Measurements from ENCODE around the gene CENPN.

The CENPN gene

DNA sequence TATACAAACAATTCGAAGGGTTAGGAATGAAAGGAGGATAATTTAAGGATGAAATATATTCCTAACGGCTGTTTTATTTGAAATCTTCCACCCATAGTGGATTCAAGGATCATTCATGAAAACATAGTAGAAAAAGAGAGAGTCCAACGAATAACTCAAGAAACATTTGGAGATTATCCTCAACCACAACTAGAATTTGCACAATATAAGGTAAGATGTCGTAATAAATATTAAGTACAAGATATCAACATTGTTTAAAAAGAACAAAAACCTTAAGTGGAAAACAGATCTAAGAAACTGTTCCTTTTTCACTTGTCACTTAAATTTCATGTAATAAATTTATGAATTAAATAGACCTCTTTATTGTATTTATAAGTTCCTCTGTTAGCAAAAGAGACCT lies 19.4 kb downstream of the CENPN start:
- in situ Hi-C loops (cut with MboI; ENCODE audit: low sequenced_read_pairs), result no loop called here

DNA sequence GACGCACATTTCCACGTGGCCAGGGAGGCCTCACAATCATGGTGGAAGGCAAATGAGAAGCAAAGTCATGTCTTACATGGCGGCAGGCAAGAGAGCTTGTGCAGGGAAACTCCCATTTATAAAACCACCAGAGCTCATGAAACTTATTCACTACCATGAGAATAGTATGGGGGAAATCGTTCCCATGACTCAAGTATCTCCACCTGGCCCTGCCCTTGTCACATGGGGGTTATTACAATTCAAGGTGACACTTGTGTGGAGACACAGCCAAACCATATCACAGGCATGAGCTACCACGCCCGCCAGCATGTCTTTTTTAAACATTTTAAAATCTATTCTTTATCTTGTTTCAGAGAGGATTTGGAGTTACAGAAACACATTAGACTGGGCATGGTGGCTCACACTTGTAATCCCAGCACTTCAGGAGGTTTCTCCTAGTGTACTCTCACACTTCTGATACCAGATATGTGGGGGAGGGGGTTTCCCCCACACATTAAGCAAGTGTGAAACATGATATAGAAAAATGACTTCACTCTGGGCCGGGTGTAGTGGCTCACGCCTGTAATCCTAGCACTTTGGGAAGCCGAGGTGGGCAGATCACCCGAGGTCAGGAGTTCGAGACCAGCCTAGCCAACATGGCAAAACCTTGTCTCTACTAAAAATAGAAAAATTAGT lies 23.1 kb downstream of the CENPN start:
- in situ Hi-C loops (cut with MboI; ENCODE audit: low sequenced_read_pairs), result no loop called here

DNA sequence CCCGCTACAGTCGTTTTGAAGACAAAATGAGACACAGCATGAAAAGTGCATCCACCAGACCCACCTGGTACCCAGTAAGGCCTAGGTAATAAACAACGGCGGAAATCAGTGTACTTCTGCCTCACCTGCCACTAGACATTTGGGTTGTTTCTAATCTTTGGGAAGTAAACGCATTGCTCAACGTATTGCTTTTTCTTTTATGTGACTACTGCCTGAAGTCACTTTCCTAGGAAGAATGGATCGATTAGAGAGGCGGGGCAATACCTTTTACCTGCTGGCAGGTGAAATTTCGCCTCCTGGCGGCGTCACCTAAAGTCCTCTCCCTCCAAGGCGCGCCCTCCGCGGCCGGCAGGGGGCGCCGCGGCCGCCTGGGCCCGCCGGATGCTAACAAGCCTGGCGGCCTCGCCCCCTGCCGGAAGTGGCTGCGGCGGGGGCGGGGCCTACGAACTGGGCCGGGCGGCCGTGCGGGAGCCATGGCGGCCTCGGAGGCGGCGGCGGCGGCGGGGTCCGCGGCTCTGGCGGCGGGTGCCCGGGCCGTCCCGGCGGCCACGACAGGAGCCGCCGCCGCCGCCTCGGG lies 28.5 kb downstream of the CENPN start, which contains the start of gene ATMIN:
Gene ATMIN (plus strand): TSS at position 445 of the 577 bp plus-strand sequence. CDS start 29 bp downstream, at position 474.
- in situ Hi-C loops (cut with MboI; ENCODE audit: low sequenced_read_pairs), result no loop called here

DNA sequence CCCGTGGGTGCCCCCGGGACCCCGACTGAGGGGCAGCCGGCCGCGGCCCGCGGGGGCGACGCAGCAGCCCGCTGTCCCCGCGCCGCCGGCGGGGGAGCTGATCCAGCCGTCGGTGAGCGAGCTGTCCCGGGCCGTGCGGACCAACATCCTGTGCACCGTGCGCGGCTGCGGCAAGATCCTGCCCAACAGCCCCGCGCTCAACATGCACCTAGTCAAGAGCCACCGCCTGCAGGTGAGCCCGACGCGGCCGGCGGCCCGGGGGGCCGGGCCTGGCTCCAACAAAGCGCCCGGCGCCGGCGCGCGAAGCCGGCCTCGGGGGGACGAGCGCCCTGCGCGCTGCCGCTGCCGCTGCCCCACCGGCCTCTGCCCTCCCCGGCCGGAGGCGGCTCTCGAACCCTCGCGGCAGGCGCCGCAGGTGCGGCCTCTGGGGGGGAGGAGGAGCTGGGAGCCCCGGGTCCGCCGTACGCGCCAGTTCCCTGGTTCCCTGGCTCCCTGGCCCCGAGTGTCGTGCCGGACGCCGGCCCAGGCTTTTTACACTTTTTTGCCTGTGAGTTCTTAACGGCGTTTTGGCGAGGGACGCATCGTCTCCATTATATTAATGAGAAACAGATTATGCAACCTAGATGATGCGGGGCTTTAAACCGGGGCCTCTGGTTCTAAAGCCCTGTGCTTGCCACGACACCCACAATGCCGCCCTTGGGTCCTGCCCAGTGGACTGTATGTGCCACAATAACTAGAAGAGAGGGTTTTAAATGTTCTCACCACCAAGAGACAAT lies 29.1 kb downstream of the CENPN start:
- in situ Hi-C loops (cut with MboI; ENCODE audit: low sequenced_read_pairs), result no loop called here

DNA sequence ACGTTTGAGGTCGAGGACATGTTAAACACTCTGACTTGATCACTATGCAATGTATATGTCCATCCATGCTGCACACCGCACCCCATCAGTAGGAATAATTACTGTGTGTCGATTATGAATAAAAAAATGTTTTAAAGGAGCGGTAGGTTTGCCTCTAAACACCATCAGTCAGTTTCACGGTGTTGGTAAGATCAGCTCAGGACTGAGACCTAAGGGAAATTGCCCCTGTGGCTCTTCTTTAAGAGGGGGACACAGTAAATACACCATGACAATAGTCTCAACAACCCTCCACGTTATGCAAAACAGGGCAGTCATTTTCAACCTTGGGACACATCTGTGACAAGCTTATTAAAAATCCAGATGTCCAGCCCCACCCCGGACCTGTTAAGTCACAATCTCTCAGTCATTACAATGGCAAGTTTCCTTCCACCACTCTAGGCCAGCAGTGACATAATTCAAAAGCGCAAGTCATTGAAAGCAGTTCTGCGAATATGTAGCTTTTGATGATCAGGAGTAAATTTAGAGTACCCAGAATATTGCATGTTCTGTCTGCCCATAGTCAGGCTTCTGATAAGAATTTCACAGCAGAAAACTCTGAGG lies 29.8 kb downstream of the CENPN start:
- in situ Hi-C loops (cut with MboI; ENCODE audit: low sequenced_read_pairs), result no loop called here

DNA sequence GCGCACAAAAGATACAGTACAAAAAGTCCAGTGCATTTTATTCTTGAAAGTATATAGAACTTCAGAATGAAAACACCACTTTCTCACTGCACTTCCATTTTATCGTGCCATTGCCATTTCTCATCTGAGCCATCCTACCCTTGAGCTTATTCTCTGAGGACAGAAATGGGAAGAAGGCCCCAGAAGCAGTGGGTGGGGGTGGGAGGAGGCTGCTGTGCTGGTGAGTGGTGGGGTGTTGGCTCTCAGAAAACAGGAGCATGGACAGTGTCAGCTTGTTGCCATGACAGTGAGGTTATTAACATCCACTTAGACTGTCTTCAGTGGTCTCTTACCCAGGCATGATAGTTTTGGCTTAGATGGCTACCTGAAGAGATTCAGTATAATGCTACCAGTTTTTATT lies 33.1 kb downstream of the CENPN start:
- in situ Hi-C loops (cut with MboI; ENCODE audit: low sequenced_read_pairs), result no loop called here

DNA sequence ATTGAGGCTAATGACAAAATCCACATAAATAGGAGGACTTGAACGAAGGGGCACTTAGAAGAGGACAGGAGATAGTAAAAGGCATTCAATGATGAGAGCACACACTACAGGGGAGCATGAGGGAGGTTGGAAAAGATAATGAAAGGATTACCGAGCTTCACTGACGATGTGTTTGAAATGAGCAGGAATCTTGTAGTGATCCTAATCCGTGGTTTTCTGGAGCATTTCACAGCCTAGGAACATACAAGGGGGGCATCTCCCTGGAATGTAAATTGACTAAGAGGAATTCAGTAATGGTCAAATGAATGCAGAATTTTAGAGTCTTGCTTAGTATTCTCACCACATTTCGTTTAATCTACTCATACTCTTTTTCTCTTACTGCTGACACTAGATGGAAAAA lies 33.8 kb downstream of the CENPN start:
- in situ Hi-C loops (cut with MboI; ENCODE audit: low sequenced_read_pairs), result no loop called here

DNA sequence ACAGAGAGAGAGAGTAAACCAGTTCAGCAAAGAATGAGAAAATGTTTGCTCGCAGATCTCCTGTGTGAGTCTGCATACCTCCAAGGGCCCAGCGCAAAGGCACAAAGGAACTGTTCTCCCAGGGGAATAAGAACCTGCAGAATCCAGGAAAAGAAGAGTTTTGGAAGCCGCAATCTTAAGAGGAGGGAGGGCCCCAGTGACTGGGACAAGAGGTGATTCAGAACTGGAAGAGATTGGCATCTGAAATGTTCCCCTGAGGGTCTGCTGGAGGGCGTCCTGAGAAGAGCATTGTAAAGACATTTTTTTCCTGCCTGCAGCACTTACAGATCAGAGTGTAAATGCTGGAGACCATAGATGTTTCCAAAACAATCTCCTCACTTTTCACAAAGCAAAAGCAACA lies 34.7 kb downstream of the CENPN start:
- in situ Hi-C loops (cut with MboI; ENCODE audit: low sequenced_read_pairs), result no loop called here

DNA sequence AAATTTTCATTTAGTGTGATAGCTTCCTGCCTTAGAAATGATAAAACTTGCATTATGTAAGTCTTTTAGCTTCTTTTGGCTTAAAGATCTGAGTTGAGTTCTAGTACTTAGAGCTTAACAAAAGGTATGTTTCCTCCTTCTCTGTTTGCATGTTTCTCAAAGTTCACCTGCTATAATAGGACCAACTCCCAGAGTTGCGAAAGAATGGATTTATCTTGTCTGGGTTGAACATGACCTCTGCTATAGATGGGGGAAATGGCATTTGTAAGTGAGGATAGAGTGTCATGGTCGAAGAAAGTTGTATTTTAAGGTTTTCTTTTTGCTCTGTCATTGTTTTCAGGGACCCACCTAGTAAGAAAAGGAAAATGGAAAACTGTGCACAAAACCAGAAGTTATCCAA lies 35.8 kb downstream of the CENPN start:
- in situ Hi-C loops (cut with MboI; ENCODE audit: low sequenced_read_pairs), result no loop called here

DNA sequence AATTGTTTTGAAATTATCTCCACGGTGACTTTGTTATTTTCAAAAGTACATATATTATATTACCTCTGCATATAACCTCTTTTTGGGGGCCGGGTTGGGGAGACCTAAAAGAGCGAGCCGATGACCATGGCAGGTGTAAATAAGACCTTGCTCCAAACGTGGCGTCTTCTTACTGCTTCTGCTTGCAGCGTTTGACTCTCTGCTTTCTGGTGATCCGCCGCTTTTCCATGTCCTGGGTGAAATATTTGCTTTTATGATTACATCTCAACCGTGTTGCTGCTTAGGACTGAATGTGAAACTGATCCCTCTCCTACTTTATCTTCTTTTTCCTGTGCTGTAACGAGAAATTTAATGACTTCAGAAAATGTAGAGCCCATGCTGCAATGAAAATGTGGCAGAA lies 46.7 kb downstream of the CENPN start:
- in situ Hi-C loops (cut with MboI; ENCODE audit: low sequenced_read_pairs), result no loop called here

DNA sequence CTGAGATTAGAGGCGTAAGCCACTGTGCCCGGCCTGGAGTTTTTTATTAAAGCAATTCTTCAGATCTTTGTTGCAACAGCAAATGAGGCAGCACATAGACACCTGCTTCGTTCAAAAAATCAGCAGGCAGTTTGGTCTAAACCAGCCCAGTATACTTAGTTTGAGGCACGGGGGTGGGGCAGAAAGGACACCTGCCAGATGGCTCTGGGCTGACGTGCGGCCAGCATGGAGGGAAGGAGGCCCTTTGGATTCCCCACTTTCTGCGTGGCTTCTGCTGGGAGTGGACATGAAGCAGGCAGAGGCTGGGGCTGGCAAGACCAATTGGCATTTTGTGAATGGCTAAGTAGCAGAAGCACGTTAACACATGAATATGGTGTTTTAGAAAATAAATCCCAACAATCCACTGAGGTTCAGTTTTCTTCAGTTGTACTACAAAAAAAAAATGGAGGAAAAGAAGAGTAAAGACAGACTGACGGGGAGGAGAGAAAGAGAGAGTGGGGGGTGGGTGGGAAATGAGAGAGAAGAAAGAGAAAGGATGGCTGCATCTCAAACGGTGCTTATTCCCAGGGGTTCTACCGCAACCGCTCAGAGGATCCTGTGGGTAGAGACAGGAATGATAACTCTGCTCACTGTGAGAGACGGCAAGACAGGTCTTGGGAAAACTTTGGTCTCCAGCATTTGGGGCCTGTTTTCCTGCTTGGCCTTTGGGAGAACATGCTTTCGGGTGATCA lies 53.7 kb downstream of the CENPN start:
- in situ Hi-C loops (cut with MboI; ENCODE audit: low sequenced_read_pairs), result no loop called here

DNA sequence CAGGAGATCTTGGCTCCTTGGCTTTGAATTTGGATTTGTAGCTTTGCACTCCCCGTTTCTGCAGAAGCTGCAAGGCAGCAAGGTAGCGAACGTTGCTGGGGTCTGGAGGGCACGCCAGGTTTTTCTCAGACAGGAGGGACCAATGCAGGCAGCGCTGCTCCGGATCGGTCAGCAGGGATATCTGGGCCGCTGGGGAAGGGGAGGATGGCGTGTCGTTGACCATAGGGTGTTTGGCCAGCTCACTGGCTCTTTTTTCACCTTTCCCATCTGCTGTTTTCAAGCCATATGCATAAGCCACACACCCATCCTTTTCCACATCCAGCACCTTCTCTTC lies 54.3 kb downstream of the CENPN start:
- in situ Hi-C loops (cut with MboI; ENCODE audit: low sequenced_read_pairs), result no loop called here

DNA sequence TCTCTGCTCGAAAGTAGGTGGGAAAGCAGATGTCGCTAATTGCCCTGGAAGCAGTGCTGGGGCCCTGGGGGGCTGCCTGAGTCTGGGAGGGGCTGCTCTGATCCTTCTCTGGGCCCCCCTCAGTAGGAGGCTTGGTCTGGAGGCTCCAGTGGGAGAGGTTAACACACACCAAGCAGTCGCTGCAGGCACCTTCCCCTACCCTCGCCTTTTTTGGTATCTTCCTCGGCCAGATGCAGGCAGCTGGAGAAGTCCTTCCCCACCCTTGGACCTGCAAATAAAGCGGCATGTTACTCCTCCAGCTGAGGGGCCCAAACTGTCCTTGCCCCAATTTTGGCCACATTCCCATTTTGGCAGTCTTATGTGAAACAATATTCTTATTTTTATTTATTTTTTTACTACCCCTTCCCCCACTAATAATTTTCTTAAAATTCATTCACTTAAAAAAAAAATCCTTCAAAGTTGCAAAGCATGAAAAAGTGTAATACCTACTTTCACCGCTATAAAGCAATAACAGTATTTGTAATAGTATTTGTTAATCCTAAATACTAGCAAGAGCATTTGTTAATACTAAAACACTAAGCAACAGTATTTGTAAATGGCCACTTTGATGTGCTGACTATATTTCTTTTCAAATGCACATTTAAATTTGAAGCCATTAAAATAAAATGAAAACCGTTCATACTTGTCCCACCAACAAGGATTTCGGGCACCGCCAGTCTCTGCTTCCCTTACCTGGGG lies 55.0 kb downstream of the CENPN start:
- in situ Hi-C loops (cut with MboI; ENCODE audit: low sequenced_read_pairs), result no loop called here

DNA sequence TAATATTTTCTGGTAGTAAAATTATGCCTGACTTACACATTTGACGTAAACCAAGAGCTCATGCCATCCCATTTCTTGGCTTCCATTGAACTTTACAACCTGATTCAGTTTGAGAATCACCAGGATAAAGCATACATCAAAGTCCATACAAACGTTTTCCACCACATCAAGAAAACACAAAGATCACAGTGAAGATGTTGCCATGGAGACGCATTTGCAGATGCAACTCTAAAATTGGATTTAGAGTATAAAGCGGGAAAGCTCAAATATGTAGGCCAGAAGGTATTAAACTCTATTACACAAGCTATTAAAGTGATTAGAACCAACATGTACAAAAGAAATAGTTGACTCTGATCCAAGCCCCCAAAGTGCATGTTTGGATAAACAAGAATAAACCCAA lies 59.7 kb downstream of the CENPN start:
- in situ Hi-C loops (cut with MboI; ENCODE audit: low sequenced_read_pairs), result no loop called here

DNA sequence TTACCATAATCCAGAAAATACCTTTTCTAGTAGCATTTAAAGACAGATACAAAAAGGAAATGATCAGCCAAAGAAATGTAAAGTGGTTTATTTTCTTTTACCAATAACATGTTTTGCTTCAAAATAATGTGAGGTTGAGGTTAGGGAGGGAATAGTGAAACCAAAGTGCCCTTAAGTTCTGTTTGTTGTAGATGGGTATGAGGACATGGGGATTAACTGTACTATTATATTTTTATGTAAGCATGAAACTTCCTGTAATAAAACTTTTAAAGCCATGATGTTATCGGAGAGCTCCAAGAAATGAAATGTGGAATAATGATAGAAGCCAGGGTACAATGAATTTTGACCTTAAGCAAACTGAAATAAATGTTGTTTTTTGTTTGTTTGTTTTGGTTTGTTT lies 60.2 kb downstream of the CENPN start:
- in situ Hi-C loops (cut with MboI; ENCODE audit: low sequenced_read_pairs), result no loop called here

DNA sequence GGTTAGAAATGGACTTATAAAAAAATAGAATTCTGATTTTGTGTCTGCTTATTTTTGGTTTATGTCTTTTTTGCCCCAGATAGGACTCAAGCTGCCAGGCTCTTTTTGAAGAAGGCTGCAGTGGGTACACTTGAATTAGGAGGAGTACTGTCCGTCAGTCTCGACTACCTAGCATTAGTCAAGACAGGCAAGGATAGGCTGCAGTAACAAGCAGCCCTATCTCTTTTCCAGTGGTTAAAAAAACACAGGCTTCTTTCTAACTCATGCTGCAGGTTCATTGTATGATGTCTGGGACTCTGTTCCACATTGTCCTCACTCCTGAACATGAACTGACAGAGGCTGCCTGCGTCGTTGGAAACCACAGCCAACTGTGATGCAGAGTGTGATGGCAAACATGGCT lies 62.0 kb downstream of the CENPN start:
- in situ Hi-C loops (cut with MboI; ENCODE audit: low sequenced_read_pairs), result no loop called here

DNA sequence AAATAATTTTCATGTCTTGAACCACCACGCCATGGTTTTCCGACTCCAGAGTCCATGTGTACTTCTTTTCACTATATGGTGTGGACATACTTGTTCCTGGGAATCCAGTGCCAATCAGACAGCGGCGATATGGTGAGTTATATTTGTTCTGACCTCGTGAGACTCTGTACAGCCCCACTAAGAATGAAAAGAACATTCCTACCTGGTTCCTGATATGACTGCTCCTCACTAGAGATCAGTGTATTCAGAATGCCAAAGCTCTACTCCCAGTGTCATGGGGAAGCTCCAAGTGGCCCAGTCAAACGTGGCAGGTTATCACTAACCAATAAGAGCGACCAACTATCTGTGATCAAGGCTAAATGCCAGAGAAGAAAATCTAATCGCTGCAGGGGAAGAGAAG lies 64.0 kb downstream of the CENPN start:
- in situ Hi-C loops (cut with MboI; ENCODE audit: low sequenced_read_pairs), result no loop called here

DNA sequence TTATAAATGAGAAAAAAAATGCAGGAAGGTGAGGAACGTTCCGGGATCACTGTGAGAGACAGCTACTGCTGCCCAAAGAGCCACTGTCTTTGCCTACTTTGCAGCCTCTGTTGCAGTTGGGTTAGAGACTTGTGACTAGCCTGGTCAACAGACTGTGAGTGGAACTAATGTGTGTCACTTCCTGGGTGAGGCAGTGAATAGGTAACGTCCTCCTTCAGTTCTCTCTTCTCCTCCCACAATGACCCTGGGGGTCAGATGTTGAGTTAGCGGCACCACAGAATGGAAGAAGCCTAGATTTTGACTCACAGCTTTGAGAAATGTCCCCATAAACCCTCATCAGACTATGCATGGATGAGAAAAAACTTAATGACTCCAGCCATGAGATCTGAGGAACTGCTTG lies 64.8 kb downstream of the CENPN start:
- in situ Hi-C loops (cut with MboI; ENCODE audit: low sequenced_read_pairs), result no loop called here

DNA sequence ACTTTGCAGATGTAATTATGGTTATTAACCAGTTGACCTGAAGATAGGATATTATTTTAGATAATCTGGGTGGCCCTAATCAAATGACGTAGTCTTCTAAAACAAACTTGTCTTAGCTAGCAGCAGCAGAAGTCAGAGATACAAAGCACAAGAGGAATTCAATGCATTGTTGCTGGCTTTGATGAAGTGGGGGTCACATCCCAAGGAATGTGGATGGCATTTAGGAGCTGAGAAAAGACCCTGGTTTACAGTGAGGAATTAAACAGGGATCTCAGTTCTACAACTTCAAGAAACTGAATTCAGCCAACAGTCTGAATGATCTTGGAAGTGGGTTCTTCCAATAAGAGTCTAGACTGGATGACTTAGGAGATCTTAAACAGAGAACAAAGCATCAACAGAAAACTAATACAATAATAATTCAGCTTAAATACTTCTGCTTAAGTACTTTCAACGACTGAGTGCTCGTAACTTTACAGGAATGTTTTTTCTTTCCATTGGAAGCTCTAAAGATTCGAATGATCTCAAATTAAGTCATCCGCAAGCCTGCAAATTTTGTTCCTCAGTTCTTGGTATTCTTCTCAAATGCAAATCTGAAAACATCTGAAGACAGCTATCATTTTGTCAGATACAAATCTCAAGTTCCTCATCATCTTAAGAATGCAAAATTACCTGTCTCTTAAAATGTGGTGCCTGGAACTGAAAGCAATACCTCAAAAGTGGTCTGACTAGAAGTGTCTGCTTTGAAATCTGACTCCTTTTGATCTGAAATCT lies 66.7 kb downstream of the CENPN start:
- in situ Hi-C loops (cut with MboI; ENCODE audit: low sequenced_read_pairs), result no loop called here

DNA sequence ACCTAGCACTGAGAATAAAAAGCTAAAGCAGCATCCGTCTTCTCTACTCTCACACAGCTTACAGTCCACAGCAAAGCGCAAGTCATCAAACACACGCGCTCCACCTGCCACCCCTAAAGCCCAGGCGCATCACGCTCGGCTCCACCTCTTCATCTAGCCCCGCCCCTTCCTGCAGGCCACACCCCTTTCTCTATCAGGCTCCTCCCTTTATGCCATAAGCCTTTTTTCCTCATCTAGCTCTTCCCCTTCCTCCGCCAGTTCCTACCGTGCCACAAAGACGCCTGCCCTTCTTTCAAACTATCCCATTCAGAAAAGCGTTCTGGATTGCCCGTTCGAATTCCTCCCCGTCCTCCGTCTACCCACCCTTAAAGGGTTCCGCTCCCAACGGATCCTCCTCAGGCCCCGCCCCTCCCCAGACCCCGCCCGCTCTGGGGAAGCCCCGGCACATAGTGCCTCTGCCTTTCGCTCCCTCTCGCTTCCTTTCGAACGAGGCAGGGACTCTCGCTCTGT lies 69.6 kb downstream of the CENPN start:
- in situ Hi-C loops (cut with MboI; ENCODE audit: low sequenced_read_pairs), result no loop called here
